Measurements from ENCODE around the gene BOD1L1.

DNA sequence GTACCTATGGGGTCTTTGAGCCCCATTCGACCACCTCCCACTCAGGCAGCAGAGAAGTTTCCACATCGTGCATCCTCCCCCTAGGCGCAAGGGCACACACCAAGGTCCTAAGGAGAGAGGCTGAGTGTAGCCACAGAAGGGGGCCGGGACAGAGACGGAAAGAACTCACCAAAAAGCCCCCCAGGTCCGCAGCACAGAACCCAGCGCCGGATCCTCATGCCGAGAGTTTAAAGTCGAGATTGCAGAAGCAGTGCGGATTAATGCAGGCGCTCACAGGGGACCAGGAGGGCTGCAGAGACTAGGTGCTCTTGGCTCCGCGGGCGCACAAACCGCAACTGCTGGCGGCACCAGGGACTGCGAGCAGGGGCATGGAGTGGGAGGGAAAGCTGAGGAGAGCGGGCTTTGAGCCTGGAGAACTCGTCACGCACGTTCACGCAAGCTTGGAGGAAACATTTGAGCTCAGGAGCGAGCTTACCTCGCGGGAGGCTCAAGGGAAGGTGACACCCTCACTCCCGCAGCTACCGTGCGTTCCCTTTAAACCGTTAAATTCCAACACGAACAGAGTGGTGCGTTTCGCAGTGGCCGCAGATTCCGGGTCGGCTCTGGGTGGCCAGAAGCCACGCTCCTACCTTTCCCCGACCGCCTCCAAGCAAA is 91.7 kb downstream of the BOD1L1 start:
- TF ChIP-seq REST (IDR thresholded peaks at IDR 0.05; ENCODE audit: insufficient read depth in 1 of 2, low read depth in 2 of 2, low read length in 2 of 2) (no peak), FOXP2 (optimal IDR thresholded peaks at IDR 0.05; ENCODE audit: borderline replicate concordance, extremely low read depth, extremely low read length, insufficient read depth) (no peak)
